Measurements from ENCODE around the gene DIP2C.
"Not testable (repeated sequence)": the region's sequence is repeated elsewhere in the genome, so short reads cannot be mapped to it uniquely, and the experiment has no call there.

The DIP2C gene

GRCh38 chr10:639751-640672 lies 49.5 kb downstream of the DIP2C start:
- no peak for DNase-seq

DNA sequence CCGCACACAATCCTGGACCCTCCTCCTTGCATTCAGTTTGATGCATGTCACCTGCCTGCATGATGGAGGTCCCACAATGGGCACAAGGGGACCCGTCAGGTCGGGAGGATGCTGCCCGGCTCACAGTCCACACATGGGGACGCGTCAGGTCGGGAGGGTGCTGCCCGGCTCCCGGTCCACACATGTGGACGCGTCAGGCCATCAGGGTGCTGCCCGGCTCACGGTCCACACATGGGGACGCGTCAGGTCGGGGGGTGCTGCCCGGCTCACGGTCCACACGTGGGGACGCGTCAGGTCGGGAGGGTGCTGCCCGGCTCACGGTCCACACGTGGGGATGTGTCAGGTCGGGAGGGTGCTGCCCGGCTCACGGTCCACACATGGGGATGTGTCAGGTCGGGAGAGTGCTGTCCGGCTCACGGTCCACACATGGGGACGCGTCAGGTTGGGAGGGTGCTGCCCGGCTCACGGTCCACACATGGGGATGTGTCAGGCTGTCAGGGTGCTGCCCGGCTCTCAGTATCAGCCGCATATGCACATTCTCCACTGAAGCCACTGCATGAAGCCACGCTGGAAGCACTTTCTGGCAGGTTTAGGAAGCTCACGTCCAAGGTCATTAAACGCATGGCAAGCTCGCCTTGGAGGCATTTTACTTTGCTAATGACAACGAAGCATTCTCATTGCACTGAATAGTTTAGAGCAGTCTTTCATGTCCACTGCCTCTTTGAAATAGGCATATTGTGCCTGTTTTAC lies 50.3 kb downstream of the DIP2C start:
- DNase-seq: no peak

GRCh38 chr10:637771-638195 lies 51.7 kb downstream of the DIP2C start:
- DNase-seq: no peak

GRCh38 chr10:637221-637620 lies 52.2 kb downstream of the DIP2C start:
- DNase-seq: no peak

DNA sequence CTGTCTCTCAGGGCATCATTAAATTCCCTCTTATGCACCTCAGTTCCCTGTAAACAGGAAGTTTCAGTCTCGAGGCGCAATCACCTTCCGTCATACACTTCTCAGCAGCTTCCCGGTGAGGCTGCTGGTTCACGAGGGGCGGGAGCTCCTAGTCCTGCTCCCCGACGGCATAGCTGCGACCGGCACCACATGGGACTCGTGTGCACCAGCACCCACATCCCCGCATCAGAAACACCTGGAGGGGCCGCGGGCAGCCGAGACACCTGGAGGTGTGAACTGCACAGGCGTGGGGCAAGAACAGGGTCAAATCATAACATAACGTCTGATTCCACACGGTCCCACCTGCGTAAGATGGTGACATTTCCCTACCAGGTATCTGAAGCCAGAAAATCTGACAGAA lies 52.7 kb downstream of the DIP2C start:
- no peak for DNase-seq

GRCh38 chr10:636016-636730 lies 53.3 kb downstream of the DIP2C start:
- DNase-seq: no peak

DNA sequence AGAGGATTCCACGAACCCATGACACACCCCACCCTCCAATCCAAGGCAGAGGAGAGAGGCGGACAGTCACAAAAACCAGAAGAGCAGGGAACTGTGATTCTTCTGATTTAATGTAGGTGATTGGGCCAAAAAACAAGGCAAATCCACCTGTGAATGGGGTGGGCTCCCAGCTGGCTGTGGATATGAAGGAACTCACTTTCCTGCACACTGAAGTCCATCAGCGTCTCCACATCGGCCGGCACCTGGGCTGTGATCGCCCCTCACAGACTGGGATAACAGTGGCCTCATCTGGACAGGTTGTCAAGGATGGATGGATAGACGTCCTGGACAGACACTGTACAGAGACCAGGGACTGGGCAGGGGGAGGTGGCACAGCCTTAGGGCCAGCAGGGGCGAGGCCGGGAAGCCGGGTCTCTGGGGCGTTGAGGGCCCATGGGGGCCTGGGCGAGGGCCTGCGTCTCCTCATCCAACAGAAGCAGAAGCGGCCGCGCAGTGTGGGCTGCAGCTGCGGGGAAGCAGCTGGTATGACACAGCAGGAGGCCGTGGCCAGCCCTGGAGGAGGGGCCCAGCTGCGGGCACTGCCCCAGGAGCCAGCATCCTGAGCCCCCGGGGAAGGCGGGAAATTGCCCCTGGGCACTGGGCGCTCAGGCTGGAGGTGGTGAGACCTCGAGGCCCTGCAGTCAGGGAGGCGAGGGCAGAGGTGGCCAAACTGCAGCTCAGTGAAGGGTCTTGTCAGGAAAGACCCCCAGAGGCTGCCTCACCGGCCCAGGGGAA lies 54.2 kb downstream of the DIP2C start:
- no peak for DNase-seq

DNA sequence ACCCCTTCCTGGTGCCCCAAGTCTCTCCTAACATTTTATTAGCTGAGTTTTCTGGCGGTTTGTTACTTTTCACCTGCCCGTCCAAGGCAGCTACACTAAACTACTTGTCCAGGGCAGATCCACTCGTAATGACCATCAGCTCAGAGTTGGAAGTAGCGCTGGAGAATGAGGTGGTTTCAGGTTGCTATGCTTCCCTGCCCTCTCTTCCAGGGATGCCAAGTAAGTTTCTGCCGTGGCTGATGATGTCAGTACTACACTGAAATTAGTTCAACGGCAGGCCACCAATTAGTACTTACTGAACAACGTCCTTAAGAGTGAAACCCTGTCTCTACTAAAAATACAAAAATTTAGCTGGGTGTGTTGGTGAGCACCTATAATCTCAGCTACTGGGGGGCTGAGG lies 55.2 kb downstream of the DIP2C start:
- DNase-seq: no peak

DNA sequence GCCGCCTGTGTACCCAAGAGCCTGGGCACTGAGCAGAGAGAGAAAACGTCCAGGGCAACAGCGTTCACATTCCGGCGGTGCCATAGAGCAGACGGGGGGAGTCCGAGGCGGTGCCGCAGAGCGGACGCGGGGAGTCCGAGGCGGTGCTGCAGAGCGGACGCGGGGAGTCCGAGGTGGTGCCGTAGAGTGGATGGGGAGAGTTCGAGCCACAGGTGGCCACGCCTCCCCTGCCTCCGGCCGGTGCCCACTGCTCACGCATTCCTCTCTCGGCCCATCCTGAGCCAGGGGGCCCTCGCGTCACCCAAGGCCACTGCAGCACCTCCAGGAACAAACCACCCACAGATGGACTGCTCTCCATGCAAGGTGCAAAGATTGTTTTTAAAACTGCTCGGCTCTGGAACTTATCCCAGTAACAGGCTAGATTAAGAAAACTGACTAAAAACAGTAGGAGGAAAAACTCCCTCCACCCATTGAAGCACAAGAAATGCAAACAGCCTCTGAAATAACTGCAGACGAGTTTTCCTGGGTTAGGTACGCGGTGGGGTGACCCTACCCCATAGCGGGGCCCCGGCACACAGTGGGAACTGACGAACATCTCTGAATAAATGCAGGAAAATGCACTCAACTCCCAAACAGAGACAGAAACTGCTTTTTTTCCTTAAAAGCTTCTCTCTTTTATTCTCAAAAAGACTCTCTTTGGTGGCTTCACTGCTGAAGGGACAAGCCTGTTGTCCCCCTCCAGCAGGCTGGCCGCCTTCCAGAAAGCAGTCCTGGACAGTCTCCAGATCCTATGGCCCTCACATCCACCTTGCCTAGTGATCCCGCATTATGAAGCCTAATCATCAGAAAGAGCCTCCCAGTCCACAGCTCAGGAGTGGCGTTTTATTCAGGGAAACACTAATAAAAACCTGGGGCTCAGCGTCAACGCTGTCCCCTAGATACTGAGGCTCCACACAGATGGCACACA lies 55.9 kb downstream of the DIP2C start:
- DNase-seq: no peak

GRCh38 chr10:632807-633177 lies 56.7 kb downstream of the DIP2C start:
- not testable (repeated sequence) for DNase-seq

GRCh38 chr10:632155-632806 lies 57.2 kb downstream of the DIP2C start:
- DNase-seq: not testable (repeated sequence)

- no peak for DNase-seq
These were observed 58.2 kb downstream of the DIP2C start for GRCh38 chr10:631266-631665.

GRCh38 chr10:630581-631073 lies 58.8 kb downstream of the DIP2C start:
- no peak for DNase-seq

- DNase-seq: no peak
These were observed 60.1 kb downstream of the DIP2C start for GRCh38 chr10:629186-629998.

DNA sequence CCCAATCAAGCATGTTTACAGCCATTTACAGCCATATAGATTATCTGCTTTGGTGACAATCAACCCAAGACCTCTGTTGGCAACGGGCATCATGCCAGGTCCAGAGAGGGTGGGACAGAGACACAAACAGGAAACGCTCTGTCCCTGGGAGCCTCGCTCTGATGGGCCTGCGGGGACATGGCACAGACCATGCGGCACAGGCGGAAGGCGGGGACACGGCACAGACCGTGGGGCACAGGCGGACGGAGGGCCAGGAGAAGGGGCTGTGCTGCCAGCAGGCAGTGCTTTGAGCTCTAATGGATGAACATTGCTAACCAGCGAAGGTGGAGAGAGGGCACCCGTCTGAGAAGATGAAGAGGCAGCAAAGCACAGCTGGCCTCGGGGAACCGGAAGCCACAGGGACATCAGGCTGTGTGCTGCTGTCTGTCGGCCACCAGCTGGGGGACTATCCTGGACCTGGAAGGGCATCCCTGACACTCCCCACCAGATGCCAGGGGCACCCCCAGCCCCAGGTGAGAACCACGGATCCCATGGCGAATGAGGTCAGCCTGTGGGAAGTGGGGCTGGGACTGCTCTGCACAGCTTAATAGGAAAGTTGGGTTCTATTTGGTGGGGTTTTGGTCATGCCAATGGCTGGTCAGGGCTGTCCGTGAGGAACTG lies 61.0 kb downstream of the DIP2C start:
- DNase-seq: peak; percentile 35

GRCh38 chr10:627032-627992 lies 62.2 kb downstream of the DIP2C start:
- DNase-seq: no peak

DNA sequence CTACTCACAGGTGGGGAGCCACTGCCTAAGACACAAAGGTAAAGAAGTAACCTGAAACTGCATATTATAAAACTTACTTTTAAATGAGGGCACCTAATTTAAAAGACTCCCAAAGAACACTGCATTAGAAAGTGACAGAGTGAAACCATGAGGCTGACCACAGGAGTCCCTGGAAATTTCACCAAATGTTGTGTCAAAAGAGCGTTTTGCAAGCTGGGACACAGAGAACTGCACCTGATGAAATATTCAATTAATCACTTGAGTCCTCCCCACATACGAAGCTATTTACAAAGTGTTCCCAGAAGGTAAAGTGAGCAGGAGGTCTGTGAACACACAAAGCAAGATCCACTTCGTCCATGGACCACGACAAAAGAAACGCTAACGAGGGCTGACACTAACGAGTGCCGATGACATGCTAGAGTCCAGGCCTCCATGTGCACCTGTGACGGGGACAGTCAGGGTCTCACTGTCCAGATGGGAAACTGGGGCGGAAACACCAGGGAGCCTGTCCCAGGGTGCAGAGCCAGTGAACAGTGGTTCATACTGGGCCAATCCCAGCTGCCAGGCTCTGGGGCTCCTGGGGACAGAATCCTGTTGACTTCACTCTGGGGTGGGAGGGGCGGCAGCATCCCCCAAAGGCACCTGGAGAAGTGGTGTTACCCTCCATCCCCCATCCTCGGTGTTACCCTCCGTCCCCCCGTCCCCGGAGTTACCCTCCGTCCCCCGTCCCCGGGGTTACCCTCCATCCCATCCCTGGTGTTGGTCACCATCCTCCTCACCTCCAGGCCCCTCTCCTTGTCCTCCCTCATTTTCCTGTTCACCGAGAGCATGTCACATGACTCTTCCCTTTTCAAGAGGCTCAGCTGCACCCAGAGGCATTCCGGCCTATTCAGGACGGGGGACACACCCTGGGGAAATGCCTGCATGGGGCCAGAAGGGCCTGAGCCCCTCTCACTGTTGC lies 63.4 kb downstream of the DIP2C start:
- no peak for DNase-seq
